ENCODE data around the gene CFAP119. TPM values are rescaled to one million over a fixed set of nuclear protein-coding genes. Genes with fewer than 3 reads are reported as not detected.
A peak's percentile ranks its signal among the peaks of the same experiment; 100 is the strongest.

Gene CFAP119
- total and polyA plus RNA-seq, 9 of the 15 experiments (the other 6 are each of a cell fraction or from before 2014, with no cell fraction given), result 5.5 to 33.7 (median 9.6) TPM

DNA sequence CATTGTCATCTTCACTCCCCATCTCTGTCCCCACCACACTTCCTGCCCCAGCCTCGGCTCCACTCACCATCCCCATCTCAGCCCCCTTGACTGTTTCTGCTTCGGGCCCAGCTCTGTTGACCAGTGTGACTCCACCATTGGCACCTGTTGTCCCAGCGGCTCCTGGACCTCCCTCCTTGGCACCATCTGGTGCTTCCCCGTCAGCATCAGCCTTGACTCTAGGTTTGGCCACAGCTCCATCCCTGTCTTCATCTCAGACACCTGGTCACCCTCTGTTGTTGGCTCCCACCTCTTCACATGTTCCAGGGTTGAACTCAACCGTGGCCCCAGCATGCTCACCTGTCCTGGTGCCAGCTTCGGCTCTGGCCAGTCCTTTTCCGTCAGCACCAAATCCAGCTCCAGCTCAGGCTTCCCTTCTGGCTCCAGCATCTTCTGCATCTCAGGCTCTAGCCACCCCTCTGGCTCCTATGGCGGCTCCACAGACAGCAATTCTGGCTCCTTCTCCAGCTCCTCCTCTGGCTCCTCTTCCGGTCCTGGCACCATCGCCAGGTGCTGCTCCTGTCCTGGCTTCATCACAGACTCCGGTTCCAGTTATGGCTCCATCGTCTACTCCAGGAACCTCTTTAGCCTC, 38.0 kb downstream of the CFAP119 start:
- H3K36me3 ChIP-seq (ENCODE audit: control insufficient read depth, insufficient read depth, low read length), result peaks cover 93% of the 10 kb centered on the region
- TSS peak; percentile 12 for BruUV-seq (replicated peaks)
- TF ChIP-seq ZFP36 (IDR thresholded peaks at IDR 0.05; ENCODE audit: low read depth, low read length, partially characterized antibody) (no peak), NCOA4 (IDR thresholded peaks at IDR 0.05; ENCODE audit: partially characterized antibody) (no peak), ZNF76 (CRISPR knock-in tag; IDR thresholded peaks at IDR 0.05; ENCODE audit: borderline replicate concordance) (no peak)
- TF ChIP-seq, protein P1, sequence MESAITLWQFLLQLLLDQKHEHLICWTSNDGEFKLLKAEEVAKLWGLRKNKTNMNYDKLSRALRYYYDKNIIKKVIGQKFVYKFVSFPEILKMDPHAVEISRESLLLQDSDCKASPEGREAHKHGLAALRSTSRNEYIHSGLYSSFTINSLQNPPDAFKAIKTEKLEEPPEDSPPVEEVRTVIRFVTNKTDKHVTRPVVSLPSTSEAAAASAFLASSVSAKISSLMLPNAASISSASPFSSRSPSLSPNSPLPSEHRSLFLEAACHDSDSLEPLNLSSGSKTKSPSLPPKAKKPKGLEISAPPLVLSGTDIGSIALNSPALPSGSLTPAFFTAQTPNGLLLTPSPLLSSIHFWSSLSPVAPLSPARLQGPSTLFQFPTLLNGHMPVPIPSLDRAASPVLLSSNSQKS (CRISPR knock-in tag; IDR thresholded peaks at IDR 0.05), result no peak
- POLR2A ChIA-PET, result interaction anchor here (0.5 to 3.0 kb wide), 7 partner anchors 9 to 280 kb away, joined by 3 to 19 read pairs (median 5); partner anchors contain the start of gene PHKG2
- ATAC-seq (no peak), DNase-seq (ENCODE audit: extremely low read depth in 1 of 4, low spot score in 3 of 4) (no peak), FAIRE-seq (no peak)
- no peak overlapping the region for H3K4me3 ChIP-seq
- WGBS (ENCODE audit: insufficient coverage, low coverage, missing lambda C conversion rate), result 97% methylated on average over 11 of the region's 12 CpGs
- CTCF ChIA-PET (ENCODE audit: low intra/inter-chr PET ratio), result no interaction called here
- in situ Hi-C loops (cut with MboI), result no loop called here
- no peak overlapping the region for H2AFZ ChIP-seq (ENCODE audit: low read depth, low read length)
- H3K9ac ChIP-seq (ENCODE audit: insufficient read depth in 1 of 2, low read depth in 2 of 2, low read length in 2 of 2), result no peak overlapping the region
- no peaks in the 10 kb centered on the region for H3K9me3 ChIP-seq (replicated peaks; ENCODE audit: control insufficient read depth, insufficient read depth, low read depth, low read length)
- no peaks in the 10 kb centered on the region for H3K9me1 ChIP-seq (ENCODE audit: control insufficient read depth, insufficient read depth, low read length)
- no peaks in the 10 kb centered on the region for H3K27me3 ChIP-seq (ENCODE audit: control insufficient read depth in 2 of 2, insufficient read depth in 2 of 2, low read length in 2 of 2)
- no peak overlapping the region for H3K27ac ChIP-seq (ENCODE audit: extremely low read depth, low read depth, low read length)
- intact Hi-C loops (cut with micrococcal nuclease), result no loop called here
- H3K4me2 ChIP-seq (ENCODE audit: insufficient read depth, low read length), result no peak overlapping the region
- peaks cover 0 to 8% of the 10 kb centered on the region in 2 experiments; a peak in 1 of 5 replicates for H3K4me1 ChIP-seq (replicated peaks in 1 of 2; ENCODE audit: control insufficient read depth in 2 of 2, insufficient read depth in 2 of 2, low read length in 2 of 2)
- peaks cover 12% of the 10 kb centered on the region; the same call in 2 of the 3 replicates for H3K79me2 ChIP-seq (ENCODE audit: control insufficient read depth, insufficient read depth, low read length)
- 0 out of 2 replicates have a peak, but pooled peaks cover 6% of the 10 kb centered on the region for H4K20me1 ChIP-seq (replicated peaks; ENCODE audit: control insufficient read depth, insufficient read depth, low read length)

Data from K562 (cell line).